Measurements from ENCODE around the gene SMIM38. TPM values are rescaled to one million over a fixed set of nuclear protein-coding genes. Genes with fewer than 3 reads are reported as not detected.

Gene SMIM38
- total and polyA plus RNA-seq, 8 donors: 0.33 to 6.2 (median 1.2) TPM

DNA sequence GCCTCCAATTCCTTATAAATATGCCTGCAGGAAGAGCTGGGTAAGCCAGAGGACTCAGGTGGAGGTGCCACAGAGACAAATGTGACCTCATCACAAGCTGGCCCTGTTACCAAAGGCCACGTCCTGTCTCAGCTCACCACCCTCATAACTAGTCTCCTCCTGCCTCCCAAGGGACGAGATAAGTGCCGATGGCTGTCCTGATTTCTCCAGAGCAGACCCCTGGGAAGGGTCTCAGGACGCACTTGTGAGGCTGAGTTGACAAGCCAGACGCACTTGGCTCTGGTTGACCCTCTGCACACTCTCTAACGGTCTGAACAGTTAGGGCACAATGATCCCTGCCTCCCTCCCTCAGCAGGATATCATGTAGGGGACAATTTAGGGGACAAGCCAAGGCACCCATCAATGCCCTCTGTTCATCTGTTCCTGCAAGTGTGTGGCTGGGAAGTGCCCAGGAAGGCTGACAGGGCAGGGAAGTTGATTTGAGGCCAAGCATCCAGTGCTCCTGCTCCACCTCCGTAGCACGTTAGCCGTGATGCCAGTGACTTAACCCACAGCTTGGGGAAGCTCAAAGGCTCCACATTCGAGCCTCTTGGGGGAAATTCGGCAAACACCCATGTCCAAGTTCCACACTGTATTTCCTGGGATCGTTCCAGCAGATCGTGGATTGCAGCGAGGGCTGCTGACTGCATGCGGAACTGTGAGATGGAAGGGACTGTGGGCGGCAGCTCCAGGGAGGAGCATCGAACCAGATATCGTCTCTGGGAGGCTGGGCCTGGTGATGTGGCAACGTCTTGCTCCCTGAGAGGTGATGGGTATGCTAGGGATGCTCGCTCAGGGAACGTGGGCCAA, 2.8 kb downstream of the SMIM38 start:
- FAIRE-seq (no peak), ATAC-seq (no peak), DNase-seq (no peak)
- 88 to 89% methylated on average over 21 of the region's 21 CpGs for WGBS, 2 donors
- Histone ChIP-seq H3K27me3 (no peaks in the 10 kb centered on the region), H3K9me3 (no peaks in the 10 kb centered on the region), H3K36me3 (no peaks in the 10 kb centered on the region), H3K4me3 (no peak overlapping the region), H3K4me1 (no peaks in the 10 kb centered on the region), H3K27ac (no peak overlapping the region)
- intact Hi-C loops (cut with DNase I): no loop called here
- TF ChIP-seq, protein P1, sequence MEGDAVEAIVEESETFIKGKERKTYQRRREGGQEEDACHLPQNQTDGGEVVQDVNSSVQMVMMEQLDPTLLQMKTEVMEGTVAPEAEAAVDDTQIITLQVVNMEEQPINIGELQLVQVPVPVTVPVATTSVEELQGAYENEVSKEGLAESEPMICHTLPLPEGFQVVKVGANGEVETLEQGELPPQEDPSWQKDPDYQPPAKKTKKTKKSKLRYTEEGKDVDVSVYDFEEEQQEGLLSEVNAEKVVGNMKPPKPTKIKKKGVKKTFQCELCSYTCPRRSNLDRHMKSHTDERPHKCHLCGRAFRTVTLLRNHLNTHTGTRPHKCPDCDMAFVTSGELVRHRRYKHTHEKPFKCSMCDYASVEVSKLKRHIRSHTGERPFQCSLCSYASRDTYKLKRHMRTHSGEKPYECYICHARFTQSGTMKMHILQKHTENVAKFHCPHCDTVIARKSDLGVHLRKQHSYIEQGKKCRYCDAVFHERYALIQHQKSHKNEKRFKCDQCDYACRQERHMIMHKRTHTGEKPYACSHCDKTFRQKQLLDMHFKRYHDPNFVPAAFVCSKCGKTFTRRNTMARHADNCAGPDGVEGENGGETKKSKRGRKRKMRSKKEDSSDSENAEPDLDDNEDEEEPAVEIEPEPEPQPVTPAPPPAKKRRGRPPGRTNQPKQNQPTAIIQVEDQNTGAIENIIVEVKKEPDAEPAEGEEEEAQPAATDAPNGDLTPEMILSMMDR (IDR thresholded peaks at IDR 0.05): no peak

- H3K4me3 ChIP-seq: no peak overlapping the region
- 91 to 94% methylated on average over 19 of the region's 19 CpGs for WGBS, 2 donors
- no peaks in the 10 kb centered on the region for H3K27me3 ChIP-seq
- FAIRE-seq: no peak
- H3K36me3 ChIP-seq: no peaks in the 10 kb centered on the region
- H3K27ac ChIP-seq: no peak overlapping the region
- no peak for ATAC-seq
- no peaks in the 10 kb centered on the region for H3K9me3 ChIP-seq
- DNase-seq: no peak
- H3K4me1 ChIP-seq: no peaks in the 10 kb centered on the region
- intact Hi-C loops (cut with DNase I): no loop called here
- TF ChIP-seq, protein P1 (IDR thresholded peaks at IDR 0.05): no peak
These were observed 3.6 kb downstream of the SMIM38 start for GRCh38 chr11:69159150-69159852.

GRCh38 chr11:69160296-69161116, 4.8 kb downstream of the SMIM38 start:
- ATAC-seq (no peak), DNase-seq (no peak), FAIRE-seq (no peak)
- Histone ChIP-seq H3K27ac (no peak overlapping the region), H3K27me3 (no peaks in the 10 kb centered on the region), H3K4me1 (no peaks in the 10 kb centered on the region), H3K9me3 (no peaks in the 10 kb centered on the region), H3K36me3 (no peaks in the 10 kb centered on the region), H3K4me3 (no peak overlapping the region)
- intact Hi-C loops (cut with DNase I): no loop called here
- WGBS, 2 donors: 79 to 84% methylated on average over 15 of the region's 15 CpGs
- TF ChIP-seq, protein P1 (IDR thresholded peaks at IDR 0.05): no peak

GRCh38 chr11:69161117-69161407, 5.3 kb downstream of the SMIM38 start:
- FAIRE-seq: no peak
- H3K36me3 ChIP-seq: no peaks in the 10 kb centered on the region
- intact Hi-C loops (cut with DNase I): no loop called here

More at GRCh38 chr11:69161117-69161407, 5.3 kb downstream of the SMIM38 start:
- Histone ChIP-seq H3K27me3 (no peaks in the 10 kb centered on the region), H3K27ac (no peak overlapping the region), H3K4me1 (no peaks in the 10 kb centered on the region), H3K9me3 (no peaks in the 10 kb centered on the region), H3K4me3 (no peak overlapping the region)
- TF ChIP-seq, protein P1 (IDR thresholded peaks at IDR 0.05): no peak
- WGBS, 2 donors: 78 to 79% methylated on average over 5 of the region's 5 CpGs
- ATAC-seq (no peak), DNase-seq (no peak)

Measured in pancreas (tissue), 10 donors.